HG02588 (cell line): Measurements from ENCODE around the gene PLA2G4F.

Experiments
- ATAC-seq: cut with Tn5 transposase; IDR thresholded peaks from one replicate; pipeline ENCODE4 v1.9.1; 2021; ENCODE audit warnings: mild to moderate bottlenecking, moderate library complexity; ENCODE audit not compliant: unreplicated experiment

Gene PLA2G4F

DNA sequence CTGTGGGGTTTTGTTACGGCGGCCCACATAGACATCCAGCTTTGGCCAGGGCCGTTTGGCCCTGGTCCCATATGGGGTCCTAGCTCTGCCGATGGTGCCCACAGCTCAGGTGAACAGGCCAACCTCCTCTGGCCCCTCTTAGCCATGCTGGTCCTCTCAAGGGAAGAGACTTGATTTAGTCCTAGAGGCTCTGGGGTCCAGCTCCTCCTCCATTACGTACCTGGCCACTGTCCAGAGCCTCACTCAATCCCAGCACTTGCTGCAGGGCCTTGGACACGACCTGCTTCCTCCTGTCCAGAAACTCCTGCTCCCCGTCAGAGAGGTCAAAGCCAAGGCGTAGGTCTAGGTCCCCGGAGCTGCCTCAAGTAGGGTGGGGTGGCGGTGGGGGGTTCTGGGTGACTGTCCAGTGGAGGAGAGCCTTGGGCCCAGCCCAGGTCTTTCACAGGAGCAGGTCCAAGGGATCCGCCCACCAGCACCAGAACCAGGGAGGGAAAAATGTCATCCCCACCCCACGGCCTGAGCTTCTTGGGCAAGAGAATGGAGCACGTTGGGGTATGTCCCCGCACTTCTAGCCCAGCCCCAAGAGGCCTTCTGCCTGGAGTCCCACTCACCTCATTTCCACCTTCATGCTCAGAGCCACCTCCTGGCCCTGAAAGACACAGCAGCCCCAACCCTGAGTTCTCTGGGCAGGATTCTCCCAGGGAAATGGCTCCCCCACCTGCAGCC, 6.8 kb downstream of the PLA2G4F start:
- ATAC-seq, result no peak

DNA sequence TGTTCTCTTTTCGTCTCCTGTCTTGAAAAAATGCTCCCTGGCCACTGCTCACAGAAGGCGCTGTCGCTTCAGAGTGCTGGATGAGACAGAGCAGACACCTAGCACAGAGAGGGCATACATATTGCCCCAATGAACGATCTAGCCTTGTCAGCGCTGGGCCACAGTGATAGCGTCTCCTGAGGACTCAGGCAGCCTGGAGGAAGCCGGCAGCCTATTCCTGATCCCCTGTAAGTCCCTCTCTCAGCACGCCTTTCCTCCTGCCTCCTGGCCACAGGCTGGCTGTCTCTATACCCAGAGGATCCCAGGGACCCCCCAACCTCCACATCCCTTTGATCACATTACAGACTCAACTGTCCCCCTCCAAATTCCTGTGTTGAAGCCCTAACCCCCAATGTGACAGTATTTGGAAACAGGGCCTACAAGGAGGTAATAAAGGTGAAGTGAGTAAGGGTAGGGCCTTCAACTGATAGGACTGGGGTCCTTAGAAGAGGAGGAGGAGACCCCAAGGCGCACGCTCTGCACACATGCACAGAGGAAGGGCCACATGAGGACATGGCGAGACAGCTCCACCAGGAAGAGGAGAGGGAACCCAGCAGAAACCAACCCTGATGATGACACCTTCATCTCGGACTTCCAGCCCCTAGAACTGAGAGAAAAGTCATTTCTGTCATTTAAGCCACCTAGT, 7.5 kb downstream of the PLA2G4F start:
- no peak for ATAC-seq

DNA sequence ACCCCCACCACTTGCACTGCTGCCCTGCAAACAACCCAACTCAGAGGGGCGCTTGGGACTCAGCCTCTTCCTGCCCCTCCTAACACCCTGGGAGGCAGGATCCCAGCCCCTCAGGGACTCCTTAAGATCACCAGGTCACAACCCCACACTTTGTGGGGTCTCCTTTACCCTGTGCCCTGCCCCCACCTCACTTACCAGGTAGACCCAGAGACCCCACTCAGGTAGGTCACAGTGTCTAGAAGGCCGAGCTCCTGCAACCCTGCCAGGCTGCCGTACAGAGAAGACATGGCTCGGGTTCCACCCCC, 9.1 kb downstream of the PLA2G4F start:
- no peak for ATAC-seq

DNA sequence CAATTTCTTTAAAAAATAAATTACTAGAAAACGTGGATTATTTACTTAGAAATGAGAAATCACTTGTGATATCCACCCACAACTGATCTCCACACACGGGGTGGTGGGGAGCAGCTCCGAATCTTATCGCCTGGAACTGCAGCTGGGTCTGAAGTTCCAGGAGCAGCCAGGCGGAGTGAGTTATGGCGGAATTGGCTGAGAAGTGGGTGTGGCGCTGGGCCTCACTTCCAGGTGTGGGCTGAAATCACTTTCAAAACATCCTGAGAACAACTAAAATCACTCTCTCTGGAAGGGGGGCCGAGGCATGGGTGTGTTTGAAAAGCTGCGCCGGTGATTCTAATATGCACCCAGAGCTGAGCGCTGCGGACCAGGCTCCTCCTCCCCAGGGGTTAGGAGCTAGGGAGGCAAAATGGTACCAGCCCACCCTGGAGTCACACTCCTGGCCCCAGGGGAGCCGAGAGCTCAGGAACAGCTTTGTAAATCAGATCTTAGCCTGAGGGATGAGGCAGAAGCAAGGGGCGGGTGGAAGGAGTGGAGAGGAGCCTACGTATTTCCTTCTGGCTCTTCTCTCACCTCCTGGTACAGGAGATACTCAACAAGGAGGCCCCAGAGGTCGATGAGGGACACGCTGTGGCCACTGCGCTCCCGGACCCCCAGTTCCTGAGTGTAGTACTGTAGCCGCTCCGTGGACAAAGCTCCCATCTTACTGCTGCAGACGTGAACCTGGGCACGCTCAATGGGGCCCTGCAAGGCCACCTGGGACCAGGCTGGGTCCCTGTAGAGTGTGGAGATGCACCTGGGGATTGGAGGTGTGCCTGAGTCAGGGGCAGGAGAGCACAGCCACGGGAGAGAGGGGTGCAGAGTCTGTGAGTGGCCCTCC, 9.6 kb downstream of the PLA2G4F start:
- ATAC-seq, result no peak

DNA sequence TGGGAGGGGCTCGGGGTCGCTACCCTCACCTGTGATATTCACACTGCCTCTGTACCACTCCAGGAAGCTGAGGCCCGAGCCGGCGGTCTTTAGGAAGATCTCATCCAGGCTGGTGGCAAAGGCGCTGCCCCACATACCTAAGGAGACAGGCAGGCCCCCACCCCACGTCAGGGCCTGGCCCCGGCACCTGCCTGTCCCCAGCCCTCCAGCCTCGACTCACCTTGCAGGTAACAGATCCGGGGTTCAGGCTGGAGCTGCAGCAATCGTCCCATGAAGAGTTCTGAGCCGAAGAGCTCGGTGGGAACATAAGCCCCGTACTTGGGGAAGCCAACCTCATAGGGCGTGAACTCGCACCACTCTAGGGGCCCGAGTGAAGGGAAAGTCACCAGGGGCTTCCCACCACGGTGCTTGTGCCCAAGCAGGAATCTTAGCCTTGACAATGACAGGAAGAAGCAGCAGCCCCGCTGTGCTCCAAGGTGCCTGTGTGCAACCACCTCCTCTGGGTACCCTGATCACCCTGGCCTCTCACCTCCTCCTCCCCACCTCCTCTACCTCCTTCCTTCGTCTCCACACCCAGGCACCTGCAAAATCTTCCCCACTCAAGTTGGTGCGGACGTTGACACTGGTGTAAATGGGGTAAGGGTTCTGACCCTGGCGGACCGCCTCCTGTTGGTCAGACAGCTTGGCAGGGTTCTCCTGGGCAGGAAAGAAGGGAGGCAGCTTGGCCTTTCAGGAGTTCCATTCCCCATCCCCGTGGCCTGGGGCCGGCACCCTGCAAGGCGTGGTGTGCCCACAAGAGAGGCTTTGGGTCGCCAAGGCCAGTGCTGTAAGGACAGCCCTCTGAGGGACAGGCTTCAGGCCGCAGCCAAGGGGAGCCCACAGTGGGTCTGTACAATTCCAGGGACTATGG, 10.6 kb downstream of the PLA2G4F start:
- ATAC-seq, result no peak

DNA sequence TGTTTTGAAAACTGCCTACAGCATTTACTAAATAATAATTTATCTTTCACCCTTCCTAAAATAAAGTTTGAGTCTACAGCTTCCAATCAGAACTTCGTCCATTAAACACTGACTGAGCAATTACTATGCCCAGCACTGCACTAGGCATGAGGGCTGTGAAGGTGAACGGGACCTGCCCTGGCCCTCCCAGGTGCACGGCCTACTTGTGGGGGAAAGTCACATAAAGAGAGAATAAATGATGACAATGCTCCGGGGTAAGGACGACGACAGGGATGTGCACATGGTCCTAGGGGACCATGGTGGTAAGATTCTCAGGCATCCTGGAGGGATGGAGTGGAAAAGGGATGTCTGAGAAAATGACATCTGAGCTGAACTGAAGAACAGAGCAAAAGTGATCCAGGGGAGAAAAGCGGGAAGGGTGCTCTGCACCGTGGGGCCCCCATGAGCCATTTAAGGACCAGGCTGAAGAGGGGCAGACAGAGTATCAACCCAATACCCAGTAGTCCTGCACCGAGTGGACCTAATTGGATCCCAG, 11.5 kb downstream of the PLA2G4F start:
- ATAC-seq, result no peak

DNA sequence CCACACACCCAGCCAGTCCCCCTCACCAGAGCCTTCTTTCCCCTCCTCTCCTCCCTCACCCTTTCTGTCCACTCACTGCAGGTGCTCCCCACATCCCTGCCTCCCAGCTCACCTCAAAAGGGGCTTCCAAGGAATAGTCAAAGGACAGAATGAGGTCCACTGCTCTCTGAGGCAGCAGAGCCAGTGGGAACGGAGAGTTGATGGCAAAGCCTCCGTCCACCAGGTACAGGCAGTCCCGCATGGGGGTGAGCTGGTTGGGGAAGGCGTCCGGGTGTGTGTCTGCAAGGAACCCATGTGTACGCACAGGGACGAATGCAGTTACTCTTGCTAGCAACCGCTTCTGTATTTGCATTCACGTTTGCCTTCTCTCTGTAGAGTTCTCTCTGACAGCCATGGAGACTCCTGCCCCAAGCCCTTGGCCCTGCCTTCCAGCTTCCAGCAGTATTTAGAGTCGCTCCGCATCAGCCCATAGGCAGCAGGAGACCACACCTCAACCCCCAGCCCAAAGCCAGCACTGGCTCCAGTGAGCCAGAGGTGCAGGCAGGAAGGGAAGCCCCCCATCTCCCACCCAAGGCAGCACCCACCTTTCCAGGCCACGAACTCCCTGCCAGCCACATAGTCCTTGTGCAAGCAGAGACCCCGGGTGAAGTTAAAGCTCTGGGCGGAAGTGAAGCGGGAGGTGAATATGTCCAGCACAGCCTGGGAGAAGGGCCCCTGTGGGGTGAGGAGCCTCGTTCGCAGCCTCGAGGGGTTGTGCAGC, 12.4 kb downstream of the PLA2G4F start:
- no peak for ATAC-seq

DNA sequence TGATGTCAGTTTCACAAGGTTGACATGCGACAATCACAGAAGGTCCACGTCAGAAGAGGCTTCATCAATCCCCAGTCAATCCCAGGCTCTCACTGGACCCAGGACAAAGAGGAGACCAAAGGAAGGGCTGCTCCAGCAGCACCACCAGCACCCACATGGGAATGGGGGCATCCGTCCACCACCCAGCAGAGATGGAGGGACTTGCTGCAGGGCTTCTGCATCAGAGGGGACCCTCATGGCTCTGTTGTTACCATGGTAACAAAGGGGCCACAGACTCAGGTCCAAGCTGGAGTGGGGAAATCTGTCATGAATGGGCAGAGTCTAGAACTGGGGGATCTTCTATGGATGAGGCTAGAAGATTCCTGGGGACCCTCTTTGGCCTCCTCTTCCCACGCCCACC, 13.1 kb downstream of the PLA2G4F start:
- no peak for ATAC-seq

DNA sequence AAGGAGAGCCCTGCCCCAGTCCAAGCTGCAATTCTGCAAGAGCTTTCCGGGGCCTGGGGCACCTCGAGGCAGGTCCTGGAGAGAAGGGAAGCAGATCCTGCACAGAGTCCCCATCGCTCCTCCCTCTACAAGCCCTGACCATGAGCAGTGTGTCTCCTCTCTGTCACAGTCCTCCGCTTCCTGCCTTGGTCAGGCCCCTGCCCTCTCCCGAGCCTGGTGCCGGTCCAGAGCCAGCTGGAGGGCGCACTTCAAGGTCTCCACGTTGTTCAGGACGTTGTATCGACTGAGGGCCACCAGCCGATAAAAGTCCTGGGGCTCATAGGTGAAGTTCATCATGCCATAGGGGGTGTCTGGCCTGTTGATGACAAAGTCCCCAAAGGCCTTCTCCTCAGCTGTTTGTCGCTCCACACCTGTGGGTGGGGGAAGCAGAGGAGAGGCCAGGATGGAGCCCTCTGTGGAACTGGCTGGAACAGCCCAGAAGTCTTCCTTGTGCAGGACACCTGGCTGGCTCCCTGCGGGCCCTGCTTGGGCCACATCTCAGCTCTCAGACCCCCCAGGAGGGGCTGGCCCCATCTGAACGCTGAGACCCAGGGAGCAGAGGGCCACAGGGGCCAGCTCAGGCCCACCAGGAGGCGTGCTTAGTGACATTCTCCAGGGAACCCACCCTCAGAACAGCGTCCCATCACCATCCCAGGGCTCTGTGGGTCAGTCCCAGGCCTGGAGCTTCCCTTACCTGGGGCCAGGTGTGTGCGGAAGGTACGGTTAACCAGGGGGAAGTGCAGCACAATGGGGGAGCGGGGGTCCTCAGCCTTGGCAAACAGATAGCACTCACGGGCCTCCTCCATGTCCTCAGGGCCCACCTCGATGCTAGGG, 14.4 kb downstream of the PLA2G4F start:
- ATAC-seq, result no peak

DNA sequence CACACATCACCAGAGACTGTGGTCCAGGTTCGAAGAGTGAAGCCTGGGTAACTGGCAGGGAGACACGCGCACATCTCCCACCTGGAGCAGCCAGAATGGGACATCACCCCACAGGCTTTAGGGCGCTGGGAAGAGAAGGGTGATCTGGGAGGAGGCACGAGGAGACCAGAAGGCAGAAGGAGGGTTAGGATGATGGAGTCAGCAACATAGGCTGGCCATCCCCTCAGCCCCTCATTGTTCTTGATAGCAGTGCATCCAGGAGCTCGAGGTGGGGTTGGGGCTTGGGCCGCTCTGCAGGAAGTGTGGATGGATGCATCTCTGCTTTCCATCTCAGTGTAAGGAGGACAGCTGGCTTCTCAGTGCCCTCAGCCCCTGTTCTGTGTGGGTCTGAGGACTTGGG, 15.2 kb downstream of the PLA2G4F start:
- ATAC-seq, result no peak

DNA sequence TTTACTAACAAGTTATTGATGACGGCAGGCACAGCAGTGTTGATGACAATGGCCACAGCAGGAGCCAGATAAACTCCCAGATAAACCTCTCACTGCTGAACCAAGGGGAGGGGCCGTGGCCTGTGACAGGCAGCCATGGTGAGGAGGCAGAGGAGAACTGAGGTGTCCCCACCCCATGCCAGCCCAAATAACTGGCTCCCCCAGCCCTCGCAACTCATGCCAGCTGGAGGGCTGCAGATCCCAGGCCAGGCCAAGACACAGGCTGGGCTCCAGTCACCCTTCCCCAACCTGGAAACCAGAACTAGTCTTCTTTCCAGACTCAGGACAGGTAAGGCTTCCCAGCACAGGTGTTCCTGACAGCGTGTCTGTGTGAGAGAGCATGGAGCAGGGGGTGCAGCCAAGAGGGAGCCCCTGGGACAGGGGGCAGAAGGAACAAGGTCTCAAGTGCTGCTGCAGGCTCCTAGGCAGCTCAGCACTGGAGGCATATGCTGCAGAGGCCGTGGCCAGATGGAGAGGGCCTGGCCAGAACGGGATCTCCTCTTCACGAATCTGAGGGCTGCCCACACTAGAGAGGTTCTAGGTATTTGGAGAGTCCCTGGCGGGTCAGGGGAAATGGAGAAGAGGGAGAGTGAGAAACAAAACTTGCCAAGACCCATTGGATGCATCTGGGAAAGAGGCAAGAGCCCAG, 15.9 kb downstream of the PLA2G4F start:
- no peak for ATAC-seq

DNA sequence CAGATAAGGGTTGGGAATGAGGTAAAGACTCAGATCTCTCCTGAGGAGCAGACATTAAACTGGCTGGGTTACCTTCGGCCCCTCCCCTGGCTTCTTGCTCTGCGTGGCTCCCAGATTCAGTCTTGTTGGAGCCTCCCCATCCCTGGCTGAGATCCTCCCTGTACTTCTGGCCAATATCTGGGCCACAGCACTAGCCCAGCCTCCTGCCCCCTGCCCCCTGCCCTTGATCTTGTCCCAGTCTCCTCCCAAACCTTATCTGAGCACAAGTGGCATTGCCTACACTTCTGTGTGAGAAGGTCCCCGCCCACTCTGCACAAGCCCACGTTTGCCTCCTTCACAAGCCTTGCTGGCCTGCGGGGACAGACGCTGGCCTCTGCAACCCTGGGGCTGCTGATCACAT, 16.8 kb downstream of the PLA2G4F start:
- ATAC-seq, result no peak

DNA sequence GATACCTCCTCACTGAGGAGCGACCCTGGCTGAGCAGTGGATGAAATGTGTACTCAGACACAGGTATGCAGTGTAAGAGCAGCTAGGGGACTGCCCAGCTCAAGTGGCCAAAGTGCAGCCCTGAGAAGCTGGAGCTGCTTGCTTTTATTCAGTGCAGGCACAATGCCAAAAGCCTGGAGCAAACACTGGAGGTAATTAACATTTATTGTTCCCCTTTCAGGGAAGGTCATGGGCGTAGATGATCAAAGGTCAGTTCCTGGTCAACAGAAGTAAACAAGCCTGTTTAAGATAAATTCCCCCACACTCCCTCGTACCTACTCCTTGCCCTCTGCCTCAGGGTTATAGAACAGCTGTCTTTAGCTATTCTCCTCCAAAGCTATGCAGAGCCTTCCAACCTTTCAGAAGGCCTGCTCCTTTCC, 17.5 kb downstream of the PLA2G4F start:
- ATAC-seq, result no peak

DNA sequence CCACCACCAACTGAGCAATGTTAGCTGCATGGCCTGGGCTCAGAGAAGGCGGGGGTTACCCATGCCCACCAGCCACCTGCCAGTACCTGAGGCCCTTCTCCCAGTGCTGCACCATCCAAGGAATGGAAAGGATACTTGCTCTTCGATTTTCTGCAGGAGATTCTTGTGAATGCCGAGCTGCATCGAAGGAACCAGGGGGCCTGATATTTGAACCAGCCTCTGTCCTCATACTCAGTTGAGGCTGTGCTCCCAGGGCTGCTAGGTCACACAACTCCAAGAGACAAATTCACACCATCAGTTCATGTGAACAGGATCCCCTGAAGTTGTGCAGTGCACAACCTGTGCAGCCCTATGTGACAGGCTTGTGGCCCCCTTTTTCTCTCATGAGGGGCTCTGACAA, 18.0 kb downstream of the PLA2G4F start:
- ATAC-seq, result no peak

DNA sequence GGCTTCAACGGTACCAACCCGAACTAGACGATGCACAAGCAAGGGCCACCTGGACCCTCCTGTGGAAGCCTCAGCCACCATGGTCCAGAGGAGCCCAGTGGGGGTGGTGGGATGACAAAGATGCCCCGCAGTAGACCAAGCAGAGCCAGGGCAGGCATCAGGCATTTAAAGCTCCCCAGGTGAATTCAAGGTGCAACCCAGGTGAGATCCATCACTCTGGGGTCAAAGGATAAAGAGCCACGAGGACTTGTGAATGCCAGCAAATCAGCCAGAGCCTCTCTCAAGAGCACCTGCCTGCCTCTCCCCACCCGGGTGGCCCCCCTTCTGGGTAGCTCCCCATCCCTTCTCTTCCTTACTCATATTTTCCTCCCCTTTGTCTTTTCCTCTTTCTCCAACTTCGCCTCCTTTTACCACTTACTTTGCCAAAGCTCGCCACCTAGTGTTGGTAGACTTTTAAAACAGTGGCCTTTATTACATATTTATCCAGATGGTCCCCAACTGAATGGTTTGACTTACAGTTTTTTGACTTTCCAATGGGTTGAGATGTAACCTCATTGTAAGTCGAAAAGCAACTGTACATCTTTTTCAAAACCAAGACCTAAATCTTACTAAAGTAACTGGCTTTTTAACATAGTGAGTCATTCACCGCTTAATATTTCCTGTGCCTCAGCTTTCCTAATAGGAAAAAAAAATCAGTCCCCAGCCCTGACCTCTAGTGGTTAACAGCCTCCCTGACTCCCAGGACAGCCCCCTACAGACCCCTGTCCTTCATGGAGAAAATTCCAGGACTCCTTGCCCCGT, 18.8 kb downstream of the PLA2G4F start:
- ATAC-seq, result no peak

DNA sequence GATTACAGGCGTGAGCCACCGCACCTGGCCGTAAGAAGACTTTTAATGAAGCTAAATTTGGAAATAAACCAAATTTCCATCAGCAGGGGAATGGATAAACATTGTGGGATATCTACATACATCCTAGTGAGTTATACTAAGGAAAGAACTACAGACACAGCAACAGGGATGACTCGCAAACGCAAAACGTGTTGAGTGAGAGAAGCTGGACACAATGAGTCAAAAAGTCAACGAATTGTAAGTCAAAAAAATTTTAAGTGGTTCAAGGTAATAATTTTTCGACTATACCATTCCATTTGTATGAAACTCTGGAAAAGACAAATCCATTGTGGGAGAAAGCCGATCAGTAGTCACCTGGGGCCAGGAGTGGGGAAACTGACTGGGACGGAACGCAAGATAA, 19.9 kb downstream of the PLA2G4F start:
- no peak for ATAC-seq

DNA sequence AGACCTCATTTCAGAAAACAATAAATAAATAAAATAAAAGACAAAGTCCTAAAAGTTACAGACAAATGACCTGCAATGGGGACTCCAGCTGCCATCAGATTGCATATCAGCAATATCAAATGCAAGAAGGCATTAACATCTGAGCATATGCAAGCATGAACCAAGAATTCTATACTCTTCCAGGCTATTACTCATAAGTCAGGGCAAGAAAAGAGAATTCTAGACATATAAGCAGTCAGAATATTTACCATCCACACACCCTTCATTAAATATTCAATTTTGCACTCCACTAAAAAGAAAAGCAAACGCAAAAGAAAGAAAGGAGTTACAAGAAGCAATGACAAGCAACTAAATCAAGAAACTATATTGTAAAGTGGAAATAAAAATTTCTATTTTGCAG, 21.1 kb downstream of the PLA2G4F start:
- ATAC-seq, result no peak
